HG03196 (cell line): ENCODE data around the gene WWP2.

ENCODE experiments used
- ATAC-seq: cut with Tn5 transposase; IDR thresholded peaks from one replicate; pipeline ENCODE4 v1.9.1; 2021; ENCODE audit not compliant: unreplicated experiment

WWP2 gene

DNA sequence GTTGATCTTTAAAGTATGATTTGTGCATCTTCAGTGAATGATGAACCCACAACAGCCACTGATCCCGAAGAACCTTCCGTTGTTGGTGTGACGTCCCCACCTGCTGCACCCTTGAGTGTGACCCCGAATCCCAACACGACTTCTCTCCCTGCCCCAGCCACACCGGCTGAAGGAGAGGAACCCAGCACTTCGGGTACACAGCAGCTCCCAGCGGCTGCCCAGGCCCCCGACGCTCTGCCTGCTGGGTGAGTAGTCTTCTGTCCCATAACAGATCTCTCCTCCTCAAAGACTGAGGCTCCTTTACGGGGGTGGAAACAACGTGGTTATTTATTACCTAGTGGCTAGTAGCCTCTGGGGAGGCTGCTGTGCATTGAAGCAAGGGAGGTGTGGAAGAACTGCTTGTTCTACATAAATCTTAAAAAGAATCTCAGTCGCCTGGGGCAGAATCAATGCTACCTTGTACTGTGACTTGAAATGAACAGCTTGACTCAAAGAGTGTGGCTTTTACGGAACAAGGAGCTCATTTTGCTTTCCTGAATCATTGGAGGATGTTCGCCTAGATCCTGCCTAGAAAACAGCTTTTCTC, 126.0 kb downstream of the WWP2 start:
- ATAC-seq = no peak

DNA sequence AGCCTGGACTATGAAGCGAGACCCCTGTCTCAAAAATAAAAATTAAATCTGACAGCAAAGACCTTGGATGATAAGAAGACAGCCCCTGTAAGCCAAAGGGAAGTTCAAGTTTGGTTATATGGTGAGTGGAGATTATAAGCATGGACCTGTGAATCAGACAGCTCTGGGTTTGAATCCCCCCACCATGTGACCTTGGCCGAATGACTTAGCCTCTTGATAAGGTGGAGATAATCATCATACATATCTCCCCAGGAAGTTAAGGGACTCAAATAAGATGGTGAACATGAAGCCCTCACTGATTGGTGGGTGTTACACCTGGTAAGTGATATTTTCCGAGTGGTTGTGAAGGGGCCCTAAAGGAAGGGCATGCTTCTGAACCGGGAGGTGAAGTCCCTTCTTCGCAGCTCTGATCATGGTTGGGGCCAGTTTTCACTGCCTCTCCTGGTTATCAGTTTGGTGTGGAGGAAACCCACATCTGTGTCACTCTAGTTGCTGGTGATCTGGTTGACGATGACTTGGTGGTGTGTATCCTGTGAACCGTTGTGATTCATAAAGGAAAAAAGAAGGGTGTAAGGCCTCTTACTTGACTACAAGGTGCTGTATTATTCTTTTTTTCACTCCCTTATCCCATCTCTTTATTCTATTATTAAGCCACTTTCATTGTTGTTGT, 127.3 kb downstream of the WWP2 start:
- no peak for ATAC-seq

GRCh38 chr16:69890114-69890891, 128.2 kb downstream of the WWP2 start:
- ATAC-seq = no peak

- no peak for ATAC-seq
These were observed 128.8 kb downstream of the WWP2 start for GRCh38 chr16:69890892-69891282.

- no peak for ATAC-seq
These were observed 130.2 kb downstream of the WWP2 start for GRCh38 chr16:69892378-69892777.

GRCh38 chr16:69893106-69893505, 131.0 kb downstream of the WWP2 start:
- ATAC-seq = no peak

- no peak for ATAC-seq
These were observed 132.5 kb downstream of the WWP2 start for GRCh38 chr16:69894676-69895075.

- no peak for ATAC-seq
These were observed 141.8 kb downstream of the WWP2 start for GRCh38 chr16:69903865-69904415.

DNA sequence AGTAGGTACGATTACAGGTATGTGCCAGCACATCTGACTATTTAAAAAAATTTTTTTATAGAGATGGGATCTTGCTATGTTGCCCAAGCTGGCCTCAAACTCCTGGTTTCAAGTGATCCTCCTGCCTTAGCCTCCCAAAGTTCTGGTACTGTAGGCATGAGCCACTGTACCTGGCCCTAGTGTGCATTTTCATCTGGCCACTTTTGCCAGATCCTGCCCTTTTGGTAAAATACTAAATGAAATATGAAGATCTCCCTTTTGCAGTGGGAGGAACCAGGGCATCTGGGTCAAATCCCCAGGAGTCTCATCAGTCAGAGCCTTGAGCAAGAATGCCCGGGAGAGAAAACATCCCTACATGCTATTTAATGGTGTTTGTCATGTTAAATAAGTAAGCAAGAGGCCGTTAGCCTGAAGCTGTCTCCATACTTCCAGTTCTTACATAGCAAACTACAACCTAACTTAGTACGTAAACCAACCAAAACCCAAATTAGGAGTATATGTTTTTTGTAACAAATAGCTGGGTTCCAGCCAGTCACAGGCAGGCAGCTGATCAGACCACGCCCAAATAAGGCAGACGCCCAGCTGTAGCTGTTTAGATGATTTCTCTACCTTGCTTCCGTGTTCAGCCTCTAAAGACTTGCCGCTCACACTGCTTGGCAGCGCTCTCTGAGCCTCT, 142.5 kb downstream of the WWP2 start:
- no peak for ATAC-seq

- no peak for ATAC-seq
These were observed 143.0 kb downstream of the WWP2 start for GRCh38 chr16:69905171-69905555.

DNA sequence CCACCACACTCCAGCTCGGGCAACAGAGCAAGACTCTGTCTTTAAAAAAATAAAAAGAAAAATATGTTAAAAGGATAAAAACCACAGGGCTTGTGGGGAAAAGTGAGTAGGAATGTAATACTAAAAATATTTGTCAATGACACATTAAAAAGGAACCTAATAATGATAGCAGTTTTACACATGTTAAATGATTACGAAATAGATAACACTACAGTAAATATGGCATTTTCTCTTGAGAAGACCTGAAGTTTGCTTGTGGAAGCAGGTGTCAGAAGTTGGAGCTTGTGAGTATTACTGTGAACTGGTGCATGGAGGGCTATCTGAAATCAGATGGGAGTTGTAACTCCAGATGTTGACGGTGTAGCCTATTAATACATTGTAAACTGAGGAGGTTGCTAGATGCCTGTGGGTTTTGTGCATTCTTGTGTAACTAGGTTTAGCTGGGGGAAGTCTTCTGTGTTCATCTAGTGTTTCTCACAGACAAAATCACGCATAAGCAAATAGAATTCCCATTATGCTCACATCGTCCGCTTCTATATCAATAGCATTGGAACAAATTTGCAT, 144.8 kb downstream of the WWP2 start:
- ATAC-seq = no peak

- ATAC-seq = no peak
These were observed 146.9 kb downstream of the WWP2 start for GRCh38 chr16:69909043-69909442.

DNA sequence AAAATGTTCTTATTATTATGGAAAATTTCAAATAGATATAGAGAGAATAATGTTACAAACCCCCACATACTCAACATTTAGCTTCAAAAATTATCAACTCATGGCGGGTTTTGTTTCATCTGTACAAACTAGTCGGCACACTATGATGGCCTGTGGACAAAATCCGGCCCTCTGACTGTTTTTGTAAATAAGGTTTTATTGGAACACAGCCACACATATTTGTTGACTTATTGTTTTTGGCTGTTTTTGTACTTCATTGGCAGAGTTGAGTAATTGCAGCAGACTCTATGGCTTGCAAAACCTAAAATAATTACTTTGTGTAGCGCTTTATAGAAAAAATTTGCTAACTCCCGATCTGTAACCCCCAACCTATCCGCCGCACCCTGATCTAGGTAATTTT, 147.6 kb downstream of the WWP2 start:
- no peak for ATAC-seq

GRCh38 chr16:69910964-69911363, 148.8 kb downstream of the WWP2 start:
- no peak for ATAC-seq

DNA sequence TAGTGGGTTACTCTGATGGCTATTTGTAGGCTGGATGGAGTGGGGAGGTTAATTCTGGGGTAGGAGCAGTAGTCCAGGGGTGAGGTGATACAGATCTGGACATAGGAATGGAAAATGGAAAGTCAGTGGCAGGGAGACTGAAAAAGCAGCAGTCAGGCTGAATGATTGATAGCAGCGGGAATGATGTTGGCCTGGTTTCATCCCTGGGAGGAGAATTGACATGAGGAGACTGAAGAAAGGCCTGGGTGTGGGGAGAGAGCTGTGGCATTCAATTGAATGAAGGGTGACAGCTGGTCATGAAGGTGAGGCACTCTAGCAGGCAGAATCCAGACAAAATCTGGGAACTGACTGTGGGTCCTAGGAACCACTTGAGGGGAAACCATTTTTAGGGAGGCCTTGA, 154.3 kb downstream of the WWP2 start:
- no peak for ATAC-seq

GRCh38 chr16:69917311-69917710, 155.2 kb downstream of the WWP2 start:
- ATAC-seq = no peak

DNA sequence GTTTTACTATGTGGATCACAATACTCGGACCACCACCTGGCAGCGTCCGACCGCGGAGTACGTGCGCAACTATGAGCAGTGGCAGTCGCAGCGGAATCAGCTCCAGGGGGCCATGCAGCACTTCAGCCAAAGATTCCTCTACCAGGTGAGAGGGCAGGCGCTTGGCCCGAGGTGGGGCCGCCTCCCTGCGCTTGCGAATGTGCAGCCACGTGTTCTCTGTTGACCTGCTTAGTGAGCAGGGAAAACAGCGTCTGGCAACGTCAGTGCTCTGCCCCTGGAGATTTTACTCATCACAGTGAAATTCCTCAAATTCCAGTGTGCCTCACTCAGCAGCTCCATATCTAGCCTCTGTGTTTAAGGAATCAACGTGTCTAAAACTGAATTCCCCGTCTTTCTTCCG, 155.6 kb downstream of the WWP2 start:
- ATAC-seq = no peak

- no peak for ATAC-seq
These were observed 156.1 kb downstream of the WWP2 start for GRCh38 chr16:69918241-69918640.

DNA sequence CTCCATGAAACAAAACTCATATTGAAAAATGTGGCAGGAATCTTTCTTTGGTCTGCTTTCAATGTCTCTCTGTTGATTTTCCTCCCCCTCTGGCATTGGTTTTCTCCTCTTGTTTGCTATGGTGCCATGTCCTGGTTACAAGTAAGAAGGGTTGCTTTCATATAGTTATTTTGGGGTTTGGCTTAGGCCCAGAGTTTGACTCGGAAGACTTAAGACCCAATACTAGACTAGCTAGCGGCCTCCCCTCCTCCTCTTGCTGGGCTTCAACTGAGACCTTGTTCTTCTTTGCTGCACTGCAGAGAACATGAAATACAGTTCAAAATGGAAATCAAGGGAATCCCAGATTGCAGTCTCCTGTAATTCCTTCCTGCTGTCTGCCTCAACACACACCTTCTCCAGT, 159.0 kb downstream of the WWP2 start:
- no peak for ATAC-seq

- ATAC-seq = no peak
These were observed 160.1 kb downstream of the WWP2 start for GRCh38 chr16:69922200-69922599.
